Endometrial microvascular endothelial cells (primary cell): Measurements from ENCODE around the gene KRTAP12-2. TPM values are rescaled to one million over a fixed set of nuclear protein-coding genes. Genes with fewer than 3 reads are reported as not detected.

Source experiments
- total RNA-seq: library from RNA; depleted of rRNA; stranded (reverse); fragments of >200 nt; gene quantifications from one replicate; pipeline ENCODE4 v1.2.3, GENCODE V29; 2015; ENCODE audit errors: inconsistent ontology term

The KRTAP12-2 gene
- total RNA-seq, 1 donor from 2014 or later, result not detected

Other genes with a start within 250 kb of the KRTAP12-2 start
- gene LRRC3, start 211.4 kb downstream of the KRTAP12-2 start, total RNA-seq, result 3.9 TPM
- gene KRTAP10-1, start 126.7 kb downstream of the KRTAP12-2 start, total RNA-seq, result not detected
- not detected for gene KRTAP10-2, start 115.4 kb downstream of the KRTAP12-2 start, total RNA-seq
- not detected for gene KRTAP10-3, start 108.1 kb downstream of the KRTAP12-2 start, total RNA-seq
- gene KRTAP10-4, start 93.2 kb downstream of the KRTAP12-2 start, total RNA-seq, result not detected
- gene KRTAP10-5, start 86.3 kb downstream of the KRTAP12-2 start, total RNA-seq, result not detected
- gene KRTAP10-6, start 74.4 kb downstream of the KRTAP12-2 start, total RNA-seq, result not detected
- gene KRTAP10-7, start 66.3 kb downstream of the KRTAP12-2 start, total RNA-seq, result not detected
- not detected for gene KRTAP10-8, start 54.8 kb downstream of the KRTAP12-2 start, total RNA-seq
- not detected for gene KRTAP10-9, start 39.8 kb downstream of the KRTAP12-2 start, total RNA-seq
- not detected for gene KRTAP10-10, start 29.6 kb downstream of the KRTAP12-2 start, total RNA-seq
- not detected for gene KRTAP10-11, start 20.5 kb downstream of the KRTAP12-2 start, total RNA-seq
- not detected for gene KRTAP12-4, start 12.3 kb downstream of the KRTAP12-2 start, total RNA-seq
- gene KRTAP12-3, start 9.0 kb downstream of the KRTAP12-2 start, total RNA-seq, result not detected
- gene KRTAP12-1, start 15.2 kb upstream of the KRTAP12-2 start, total RNA-seq, result not detected
- not detected for gene KRTAP10-12, start 30.2 kb upstream of the KRTAP12-2 start, total RNA-seq
- not detected for gene TSPEAR, start 44.6 kb upstream of the KRTAP12-2 start, total RNA-seq
- 102 TPM for gene UBE2G2, start 134.9 kb upstream of the KRTAP12-2 start, total RNA-seq
- 82.4 TPM for gene SUMO3, start 151.1 kb upstream of the KRTAP12-2 start, total RNA-seq
- 494 TPM for gene PTTG1IP, start 206.8 kb upstream of the KRTAP12-2 start, total RNA-seq